Panc1 (cell line): ENCODE results near the gene CAPN11.

Experiments used
- CTCF ChIP-seq: fragments of 450-650 bp; IDR thresholded peaks from 2 replicates; pipeline ENCODE4 v1.5.1; 2017; ENCODE audit warnings: mild to moderate bottlenecking
- POLR2AphosphoS5 ChIP-seq: IDR thresholded peaks from 2 replicates; pipeline ENCODE4 v1.6.1; 2012; ENCODE audit warnings: mild to moderate bottlenecking, low read depth, low read length, moderate library complexity
- REST ChIP-seq, 2 experiments: IDR thresholded peaks; 2 replicates each; pipeline ENCODE4 v1.6.1; 2011 to 2012; ENCODE audit warnings: low read depth in 2 of 2, control low read depth in 1 of 2, low read length in 1 of 2, mild to moderate bottlenecking in 1 of 2, moderate library complexity in 1 of 2; ENCODE audit not compliant: insufficient read depth in 1 of 2
- SIN3A ChIP-seq: IDR thresholded peaks from 2 replicates; pipeline ENCODE4 v1.6.1; 2012; ENCODE audit warnings: low read depth, mild to moderate bottlenecking, low read length, moderate library complexity, borderline replicate concordance; ENCODE audit not compliant: insufficient read depth
- TCF7L2 ChIP-seq: IDR thresholded peaks from 2 replicates; pipeline ENCODE4 v1.6.1; 2011; ENCODE audit warnings: mild to moderate bottlenecking, low read depth, low read length, inconsistent platforms

GRCh38 chr6:44116641-44117382 lies 41.8 kb upstream of the CAPN11 start:
- TF ChIP-seq CTCF, result no peak
- TF ChIP-seq POLR2AphosphoS5, result no peak
- no peak for TF ChIP-seq TCF7L2
- TF ChIP-seq SIN3A, result no peak
- TF ChIP-seq REST (IDR thresholded peaks at IDR 0.05; ENCODE audit: insufficient read depth in 1 of 2, low read depth in 2 of 2, low read length in 1 of 2), result no peak
